Ramos (cell line): ENCODE results near the gene TMEM30B.
"Not testable (repeated sequence)": the region's sequence is repeated elsewhere in the genome, so short reads cannot be mapped to it uniquely, and the experiment has no call there.

Experiments used
- in situ Hi-C: fragments of 300-500 bp; cut with MboI; formaldehyde crosslinking; loops from one replicate; pipeline ENCODE4 v1.14.3; 2022; ENCODE audit warnings: low sequenced_read_pairs; ENCODE audit not compliant: unreplicated experiment

Gene TMEM30B

DNA sequence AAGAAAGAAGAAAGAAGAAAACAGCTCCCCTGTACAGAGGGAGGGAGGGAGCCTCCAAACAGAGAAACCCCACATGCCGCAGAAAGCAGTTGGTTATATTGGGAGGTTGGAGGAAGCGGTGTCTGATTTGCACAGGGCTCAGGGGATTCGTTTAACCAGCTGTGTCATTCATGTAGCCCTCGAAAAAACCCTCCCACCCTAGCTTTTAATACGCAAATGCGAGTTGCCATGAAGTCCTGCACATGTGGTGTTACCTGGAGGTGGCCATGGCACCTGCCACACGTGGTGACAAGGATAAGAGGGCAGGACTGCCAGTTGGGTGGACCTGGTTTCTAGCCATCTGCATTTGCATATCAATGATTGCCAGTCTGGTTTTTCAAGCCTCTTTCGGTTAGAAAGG, 40.9 kb downstream of the TMEM30B start:
- in situ Hi-C loops, result no loop called here

DNA sequence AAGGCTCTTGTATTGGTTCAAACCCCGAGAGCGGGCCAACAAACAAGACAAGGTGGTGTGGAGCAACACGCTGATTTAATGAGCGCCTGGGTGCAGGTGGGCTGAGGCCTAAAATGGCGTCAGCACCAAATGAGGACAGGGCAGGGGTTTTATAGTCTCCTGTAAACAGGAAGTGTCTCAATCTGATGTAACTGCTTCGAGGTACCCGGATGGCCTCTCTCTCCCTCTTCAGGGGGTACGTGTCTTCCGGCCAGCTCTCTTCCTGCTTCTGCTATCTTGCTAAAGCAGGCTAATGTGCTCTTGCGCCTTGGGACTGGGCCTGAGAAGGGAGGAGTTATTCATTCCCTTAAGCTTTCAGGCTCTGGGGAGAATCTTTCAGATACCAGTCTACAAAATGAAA, 41.9 kb downstream of the TMEM30B start:
- in situ Hi-C loops, result not testable (repeated sequence)

DNA sequence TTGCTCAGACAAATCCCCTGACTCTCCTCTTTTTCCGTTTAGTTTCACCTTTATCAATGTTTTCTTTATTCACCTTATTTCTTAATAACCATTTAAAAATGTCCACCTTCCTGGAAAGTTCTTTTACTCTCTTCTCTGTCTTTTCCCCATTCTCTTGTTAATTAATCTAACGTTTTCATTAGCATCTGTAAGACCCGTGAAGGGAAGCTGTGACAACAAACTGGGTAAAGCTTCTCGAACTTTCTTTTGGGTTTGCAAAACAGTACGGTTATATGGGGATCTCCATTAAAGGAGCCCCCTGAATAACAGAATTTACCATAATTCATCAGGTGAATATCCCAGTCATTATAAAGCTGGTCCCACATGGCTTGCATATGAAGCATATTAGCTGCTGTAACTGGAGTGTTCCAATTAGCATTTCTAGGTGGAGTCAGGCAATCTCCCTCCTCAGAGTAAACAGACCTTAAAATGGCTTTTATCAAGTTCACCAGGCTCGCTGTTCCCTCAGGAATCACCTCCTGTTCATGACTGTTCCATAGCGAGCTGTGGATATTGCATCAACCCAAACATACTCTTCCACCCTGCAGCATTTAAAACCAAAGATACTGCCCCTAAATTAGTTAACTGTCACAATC, 42.4 kb downstream of the TMEM30B start:
- in situ Hi-C loops, result no loop called here

DNA sequence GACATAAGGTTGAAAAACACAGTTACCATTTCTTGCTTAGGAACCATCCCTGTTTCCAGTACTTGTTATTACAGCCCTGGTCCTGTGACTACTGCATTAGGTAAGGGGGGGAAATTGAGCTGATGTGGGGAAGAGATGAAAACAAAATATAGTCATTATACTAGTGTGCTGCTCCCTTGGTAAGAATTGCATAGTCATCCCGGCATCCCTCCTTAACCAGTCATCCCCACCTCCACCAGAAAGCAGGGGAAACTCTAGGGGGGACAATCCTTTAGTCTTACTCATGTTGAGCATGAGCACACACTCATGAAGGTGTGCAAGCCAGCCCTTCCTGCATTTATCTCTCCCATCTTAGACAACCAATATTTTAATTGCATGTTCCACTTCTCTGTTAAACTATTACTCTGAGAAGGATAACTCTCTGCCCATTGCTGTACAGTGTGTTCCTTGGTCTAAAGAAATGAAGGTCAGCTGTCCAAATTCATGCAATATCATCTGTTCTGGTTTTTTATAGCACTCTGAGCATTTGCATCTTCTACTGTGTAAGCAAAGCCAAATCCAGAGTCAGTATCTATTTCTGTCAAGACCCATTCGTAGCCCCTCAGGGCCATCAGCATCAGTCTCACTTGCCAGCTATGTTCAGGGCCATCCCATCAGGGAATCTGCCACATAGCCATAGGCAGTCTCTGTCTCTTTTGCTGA, 46.8 kb downstream of the TMEM30B start:
- in situ Hi-C loops, result no loop called here

DNA sequence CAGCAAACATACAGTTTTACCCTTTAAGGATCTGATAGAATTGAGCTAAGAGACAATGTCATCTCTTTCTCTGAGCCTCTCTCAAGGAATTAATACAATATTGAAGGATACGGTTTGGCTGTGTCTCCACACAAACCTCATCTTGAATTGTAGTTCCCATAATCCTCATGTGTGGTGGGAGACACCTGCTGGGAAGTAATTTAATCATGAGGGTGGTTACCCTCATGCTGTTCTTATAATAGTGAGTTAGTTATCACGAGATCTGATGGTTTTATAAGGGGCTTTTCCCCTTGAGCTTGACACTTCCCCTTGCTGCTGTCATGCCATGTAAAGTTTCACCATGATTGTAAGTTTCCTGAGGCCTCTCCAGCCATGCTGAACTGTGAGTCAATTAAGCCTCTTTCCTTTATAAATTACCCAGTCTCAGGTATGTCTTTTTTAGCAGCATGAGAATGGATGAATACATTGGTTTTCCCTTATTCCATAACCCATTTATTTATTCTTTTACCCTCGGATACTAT, 47.6 kb downstream of the TMEM30B start:
- in situ Hi-C loops, result no loop called here

DNA sequence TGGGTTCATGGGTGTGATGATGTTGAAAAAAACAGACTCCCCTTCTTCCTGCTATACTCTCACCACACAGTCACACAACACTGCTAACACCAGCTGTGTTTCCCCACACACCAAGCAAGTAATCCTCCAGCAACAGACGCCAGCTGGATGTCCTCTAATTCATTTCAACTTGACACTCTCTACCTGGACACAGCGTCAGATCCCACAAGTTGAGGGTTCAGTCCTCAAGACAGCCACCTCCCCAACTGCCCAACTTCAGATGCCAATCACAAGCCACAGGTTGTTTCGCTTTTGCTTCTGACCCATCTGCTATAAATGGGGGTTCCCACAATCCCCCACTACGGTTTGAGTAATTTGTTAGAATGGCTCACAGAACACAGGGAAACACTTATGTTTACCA, 49.3 kb downstream of the TMEM30B start:
- in situ Hi-C loops, result no loop called here

DNA sequence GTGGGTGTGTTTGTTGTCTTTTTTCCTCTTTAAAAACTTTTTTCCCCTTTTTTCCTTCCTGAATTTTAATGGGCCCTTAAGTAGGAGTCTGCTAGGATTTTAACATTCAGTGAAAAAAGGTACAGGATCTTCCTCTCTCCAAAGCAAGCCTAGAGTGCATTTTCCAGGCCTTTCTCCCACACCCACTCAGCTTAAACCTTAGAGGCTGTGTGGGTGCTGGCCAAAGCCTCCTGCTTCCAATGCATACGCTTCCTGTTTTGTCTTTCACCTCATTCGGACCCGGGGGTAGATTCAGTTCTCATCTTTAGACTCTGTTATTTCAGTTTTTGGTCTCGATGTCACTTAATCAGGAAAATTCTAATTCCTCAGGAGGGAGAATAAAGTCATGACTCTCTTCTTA, 51.2 kb downstream of the TMEM30B start:
- in situ Hi-C loops, result no loop called here

DNA sequence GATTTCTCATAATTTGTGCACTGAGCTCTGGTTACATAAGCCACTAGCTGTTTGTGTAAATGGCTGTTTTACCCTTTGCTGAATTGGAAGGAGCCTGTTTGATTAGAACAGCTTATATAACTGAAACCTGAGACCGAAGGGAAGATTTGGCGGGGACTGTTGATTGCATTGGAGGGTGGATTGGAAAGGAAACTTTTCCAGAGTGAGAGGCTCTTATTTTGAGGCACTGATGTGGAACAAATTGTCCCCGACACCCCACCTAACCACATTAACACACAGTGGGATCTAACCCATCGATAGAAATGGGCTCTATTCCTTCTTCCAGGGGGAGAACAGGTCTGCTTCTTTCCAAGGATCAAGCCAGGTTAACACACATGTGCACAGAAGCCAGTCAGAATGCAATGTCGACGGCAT, 51.7 kb downstream of the TMEM30B start:
- in situ Hi-C loops, result no loop called here

DNA sequence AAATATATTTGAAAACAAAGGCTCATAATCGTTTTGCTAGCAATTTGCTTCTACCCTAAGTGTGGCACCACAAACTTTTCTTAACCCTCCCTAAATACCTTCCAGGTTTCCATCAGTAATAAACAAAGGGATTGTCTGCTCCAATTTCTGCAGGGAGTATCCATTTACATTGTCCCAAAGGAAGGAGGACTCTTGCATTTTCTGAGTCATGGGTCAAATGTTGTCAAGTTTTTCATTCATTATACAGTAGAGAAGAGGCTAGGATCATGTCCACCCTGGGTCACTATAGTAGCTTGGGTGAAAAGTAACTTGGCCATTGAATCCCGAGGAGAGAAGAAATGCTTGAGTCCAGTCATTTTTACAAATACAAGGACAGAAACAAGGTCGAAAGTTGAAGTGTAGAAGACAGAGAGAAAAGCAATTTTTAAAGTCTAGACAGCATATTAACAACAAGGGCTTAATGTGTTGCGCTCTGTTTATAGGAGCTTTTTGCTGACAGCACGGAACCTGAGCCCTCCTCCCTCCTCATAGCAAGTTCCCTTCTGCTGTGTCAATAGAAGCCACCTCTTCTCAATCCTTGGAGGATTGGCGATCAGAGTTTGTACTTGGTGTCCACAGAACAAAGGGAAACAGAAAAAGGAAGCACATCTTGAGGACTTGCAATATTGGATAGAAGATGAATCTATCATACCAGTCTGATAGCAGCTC, 53.1 kb downstream of the TMEM30B start:
- in situ Hi-C loops, result no loop called here
